Vagina (tissue), 2 donors: Measurements from ENCODE around the gene ENTPD3. TPM values are rescaled to one million over a fixed set of nuclear protein-coding genes. Genes with fewer than 3 reads are reported as not detected.
"Not testable (repeated sequence)": the region's sequence is repeated elsewhere in the genome, so short reads cannot be mapped to it uniquely, and the experiment has no call there.

Source experiments
- DNase-seq, 2 donors: peaks; one replicate each; pipeline ENCODE4 v3.0.0-alpha.2; 2017; ENCODE audit errors: extremely low spot score in 2 of 2
- H3K27ac ChIP-seq: fragments of 200-600 bp; sonication (generic); one replicate; pipeline ENCODE4 v1.5.1; 2019
- H3K27me3 ChIP-seq: fragments of 200-600 bp; sonication (generic); one replicate; pipeline ENCODE4 v1.5.1; 2019
- H3K36me3 ChIP-seq, 2 donors: fragments of 200-600 bp; sonication (generic); one replicate each; pipeline ENCODE4 v1.5.1; 2017 to 2019
- H3K4me1 ChIP-seq: fragments of 200-600 bp; sonication (generic); one replicate; pipeline ENCODE4 v1.5.1; 2019
- H3K4me3 ChIP-seq, 2 donors: fragments of 200-600 bp; sonication (generic); 1 replicate in 1 of 2; 2 replicates in 1 of 2; pipeline ENCODE4 v1.5.1; 2016 to 2019
- H3K9me3 ChIP-seq: fragments of 200-600 bp; sonication (generic); one replicate; pipeline ENCODE4 v1.5.1; 2019
- POLR2A ChIP-seq, 2 donors: fragments of 450-650 bp; IDR thresholded peaks; one replicate each; pipeline ENCODE4 v1.6.1; 2017; ENCODE audit warnings: antibody characterized with exemption in 2 of 2, mild to moderate bottlenecking in 2 of 2, moderate library complexity in 2 of 2
- POLR2AphosphoS5 ChIP-seq, 2 donors: sonication (generic); formaldehyde crosslinking; IDR thresholded peaks; one replicate each; pipeline ENCODE4 v1.9.0; 2017; ENCODE audit warnings: antibody characterized with exemption in 2 of 2, mild to moderate bottlenecking in 2 of 2, low read depth in 1 of 2; ENCODE audit not compliant: insufficient read depth in 1 of 2
- intact Hi-C: fragments of 100-400 bp; cut with DNase I; formaldehyde crosslinking; loops from one replicate; pipeline ENCODE4 v1.15.1; 2023
- total RNA-seq: library from RNA; depleted of rRNA; stranded (reverse); fragments of >200 nt; gene quantifications from one replicate; pipeline ENCODE4 v1.2.3, GENCODE V29; 2016
- TF ChIP-seq, protein P1 (sequence below), 3 experiments: fragments of 450-650 bp in 2 of 3; fragments of 200-600 bp in 1 of 3; sonication (generic) in 1 of 3; IDR thresholded peaks; one replicate each; pipeline ENCODE4 v1.5.1; 2017 to 2019; ENCODE audit warnings: antibody characterized with exemption in 3 of 3, mild to moderate bottlenecking in 2 of 3, moderate library complexity in 2 of 3

ENTPD3 gene
- total RNA-seq, 1 donor from 2014 or later, result 3.9 TPM

DNA sequence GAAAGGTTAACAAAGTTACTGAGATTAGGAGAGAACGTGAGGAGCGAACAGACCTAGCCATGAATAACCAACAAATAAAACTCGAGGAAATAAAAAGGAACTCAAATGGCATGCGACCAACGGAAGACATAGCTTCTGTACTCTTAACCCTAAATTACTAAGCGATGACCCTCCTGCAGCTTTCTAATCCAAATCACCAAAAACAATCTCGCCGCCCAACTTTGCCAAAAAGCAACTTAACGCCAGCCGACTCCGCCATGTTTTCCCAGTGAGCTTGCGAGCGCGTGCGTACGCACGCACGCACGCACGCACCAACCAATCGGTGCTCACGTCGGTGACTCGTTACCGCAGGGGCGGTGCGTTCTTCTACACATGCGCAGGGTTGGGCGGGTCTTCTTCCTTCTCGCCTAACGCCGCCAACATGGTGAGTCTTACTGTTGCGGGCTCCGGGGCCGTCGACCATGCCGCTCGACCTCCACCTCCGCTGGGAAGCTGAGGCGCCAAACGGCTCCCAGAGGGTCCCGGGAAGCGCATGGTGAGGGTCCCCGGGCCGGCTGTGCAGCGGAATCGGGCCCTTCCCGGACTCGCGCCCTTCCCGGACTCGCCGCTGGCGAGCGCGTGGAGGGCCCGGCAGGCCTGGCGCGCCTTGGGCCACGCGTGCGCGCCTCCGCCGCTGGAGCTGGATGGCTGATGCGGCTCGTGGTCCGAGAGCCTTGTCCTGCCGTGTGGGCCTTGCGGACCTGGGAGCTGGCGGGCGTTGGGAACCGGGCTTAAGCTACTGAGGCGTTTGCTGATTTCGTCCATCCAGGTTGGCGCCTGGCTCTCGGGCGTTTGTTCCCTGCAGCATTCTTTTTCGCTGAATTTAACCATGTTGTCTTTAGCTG, 70.2 kb downstream of the ENTPD3 start, which contains the start of gene RPL14:
Gene RPL14 (plus strand): TSS at position 400 of the 884 bp plus-strand sequence. CDS start 133 bp downstream, at position 533.
- no peaks in the 10 kb centered on the region for H3K27me3 ChIP-seq
- H3K4me1 ChIP-seq, result peaks cover 44% of the 10 kb centered on the region
- peak; percentile 54 to 75 for TF ChIP-seq POLR2A (IDR thresholded peaks at IDR 0.05)
- TF ChIP-seq POLR2AphosphoS5 (IDR thresholded peaks at IDR 0.05; ENCODE audit: insufficient read depth in 1 of 2, low read depth in 1 of 2), result peak; percentile 98
- TF ChIP-seq, protein P1, sequence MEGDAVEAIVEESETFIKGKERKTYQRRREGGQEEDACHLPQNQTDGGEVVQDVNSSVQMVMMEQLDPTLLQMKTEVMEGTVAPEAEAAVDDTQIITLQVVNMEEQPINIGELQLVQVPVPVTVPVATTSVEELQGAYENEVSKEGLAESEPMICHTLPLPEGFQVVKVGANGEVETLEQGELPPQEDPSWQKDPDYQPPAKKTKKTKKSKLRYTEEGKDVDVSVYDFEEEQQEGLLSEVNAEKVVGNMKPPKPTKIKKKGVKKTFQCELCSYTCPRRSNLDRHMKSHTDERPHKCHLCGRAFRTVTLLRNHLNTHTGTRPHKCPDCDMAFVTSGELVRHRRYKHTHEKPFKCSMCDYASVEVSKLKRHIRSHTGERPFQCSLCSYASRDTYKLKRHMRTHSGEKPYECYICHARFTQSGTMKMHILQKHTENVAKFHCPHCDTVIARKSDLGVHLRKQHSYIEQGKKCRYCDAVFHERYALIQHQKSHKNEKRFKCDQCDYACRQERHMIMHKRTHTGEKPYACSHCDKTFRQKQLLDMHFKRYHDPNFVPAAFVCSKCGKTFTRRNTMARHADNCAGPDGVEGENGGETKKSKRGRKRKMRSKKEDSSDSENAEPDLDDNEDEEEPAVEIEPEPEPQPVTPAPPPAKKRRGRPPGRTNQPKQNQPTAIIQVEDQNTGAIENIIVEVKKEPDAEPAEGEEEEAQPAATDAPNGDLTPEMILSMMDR (IDR thresholded peaks at IDR 0.05), result peak in 1 of 3 experiments; percentile 3
- H3K9me3 ChIP-seq, result no peaks in the 10 kb centered on the region
- peaks cover 0 to 35% of the 10 kb centered on the region in 2 donors for H3K36me3 ChIP-seq
- peak; percentile 98 for DNase-seq
- H3K27ac ChIP-seq, result peak within 1 kb of the TSS; percentile 81
- H3K4me3 ChIP-seq, result peak within 1 kb of the TSS; percentile 82 to 96
- intact Hi-C loops, result loop anchor here (10.0 kb wide), 1 partner anchor 48 kb away; the partner anchor contains the start of gene ZNF620

DNA sequence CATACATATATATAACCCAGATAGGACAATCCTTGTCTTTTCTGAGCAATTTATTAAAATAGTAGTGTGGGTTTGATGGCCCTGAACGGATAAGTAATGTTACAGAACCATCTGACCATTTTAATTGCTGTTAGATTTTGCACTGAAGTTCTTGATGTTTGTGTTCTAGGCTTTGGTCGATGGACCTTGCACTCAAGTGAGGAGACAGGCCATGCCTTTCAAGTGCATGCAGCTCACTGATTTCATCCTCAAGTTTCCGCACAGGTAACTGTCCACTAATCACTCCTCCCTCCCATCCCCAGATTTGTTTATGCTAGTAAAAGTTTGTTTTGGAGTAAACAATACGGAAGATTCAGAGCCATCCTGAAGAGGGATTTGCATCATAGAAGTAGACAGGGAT, 71.5 kb downstream of the ENTPD3 start:
- H3K36me3 ChIP-seq, result peaks cover 0 to 48% of the 10 kb centered on the region in 2 donors

DNA sequence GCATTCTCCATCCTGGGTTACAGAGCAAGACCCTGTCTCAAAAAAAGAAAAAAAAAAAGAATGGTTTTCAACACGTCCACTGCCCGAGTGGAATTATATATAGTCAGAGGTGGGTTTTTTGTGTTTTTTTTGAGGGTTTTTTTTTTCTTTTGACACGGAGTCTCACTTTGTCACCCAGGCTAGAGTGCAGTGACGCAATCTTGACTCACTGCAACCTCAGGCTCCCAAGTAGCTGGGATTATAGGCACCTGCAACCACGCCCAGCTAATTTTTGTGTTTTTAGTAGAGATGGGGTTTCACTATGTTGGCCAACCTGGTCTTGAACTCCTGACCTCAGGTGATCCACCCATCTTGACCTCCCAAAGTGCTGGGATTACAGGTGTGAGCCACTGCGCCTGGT, 73.5 kb downstream of the ENTPD3 start:
- H3K36me3 ChIP-seq, result peaks cover 0 to 58% of the 10 kb centered on the region in 2 donors
- intact Hi-C loops, result not testable (repeated sequence)

More for the DNA sequence above, 71.5 kb downstream of the ENTPD3 start:
- H3K4me3 ChIP-seq, result peak overlapping the region; percentile 82 to 96
- no peaks in the 10 kb centered on the region for H3K9me3 ChIP-seq
- no peak overlapping the region for H3K27ac ChIP-seq
- no peak for DNase-seq
- intact Hi-C loops, result loop anchor here (10.0 kb wide), 1 partner anchor 46 kb away; the partner anchor contains the start of gene ZNF620
- TF ChIP-seq POLR2AphosphoS5 (IDR thresholded peaks at IDR 0.05; ENCODE audit: insufficient read depth in 1 of 2, low read depth in 1 of 2), result no peak
- peaks cover 37% of the 10 kb centered on the region for H3K4me1 ChIP-seq
- H3K27me3 ChIP-seq, result no peaks in the 10 kb centered on the region

GRCh38 chr3:40461161-40461560, 74.2 kb downstream of the ENTPD3 start:
- H3K4me1 ChIP-seq, result peaks cover 28% of the 10 kb centered on the region
- no peaks in the 10 kb centered on the region for H3K27me3 ChIP-seq
- H3K9me3 ChIP-seq, result no peaks in the 10 kb centered on the region
- no peak overlapping the region for H3K27ac ChIP-seq
- H3K36me3 ChIP-seq, result peaks cover 0 to 58% of the 10 kb centered on the region in 2 donors
- no peak overlapping the region for H3K4me3 ChIP-seq
- TF ChIP-seq POLR2AphosphoS5 (IDR thresholded peaks at IDR 0.05; ENCODE audit: insufficient read depth in 1 of 2, low read depth in 1 of 2), result no peak
- TF ChIP-seq POLR2A (IDR thresholded peaks at IDR 0.05), result no peak
- TF ChIP-seq, protein P1 (IDR thresholded peaks at IDR 0.05), result no peak
- no peak for DNase-seq
- intact Hi-C loops, result no loop called here

More for the DNA sequence above, 73.5 kb downstream of the ENTPD3 start:
- not testable (repeated sequence) for H3K4me3 ChIP-seq, H3K27ac ChIP-seq, DNase-seq, H3K27me3 ChIP-seq, H3K9me3 ChIP-seq
- H3K4me1 ChIP-seq, result peaks cover 32% of the 10 kb centered on the region

DNA sequence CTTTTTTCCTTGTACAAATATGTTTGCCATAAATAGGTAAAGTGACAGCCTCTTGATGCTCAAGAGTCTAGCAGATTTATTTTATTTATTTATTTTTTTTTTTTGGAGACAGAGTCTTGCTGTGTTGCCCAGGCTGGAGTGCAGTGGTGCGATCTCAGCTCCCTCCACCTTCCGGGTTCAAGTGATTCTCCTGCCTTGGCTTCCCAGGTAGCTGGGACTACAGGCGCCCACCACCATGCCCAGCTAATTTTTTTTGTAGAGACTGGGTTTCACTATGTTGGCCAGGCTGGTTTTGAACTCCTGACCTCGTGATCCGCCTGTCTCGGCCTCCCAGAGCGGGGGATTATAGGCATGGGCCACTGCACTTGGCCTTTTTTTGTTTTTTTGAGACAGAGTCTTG, 75.9 kb downstream of the ENTPD3 start:
- H3K9me3 ChIP-seq, H3K27me3 ChIP-seq, H3K4me3 ChIP-seq, H3K27ac ChIP-seq, intact Hi-C loops, DNase-seq: not testable (repeated sequence)
- Histone ChIP-seq H3K36me3 (peaks cover 0 to 58% of the 10 kb centered on the region in 2 donors), H3K4me1 (peaks cover 20% of the 10 kb centered on the region)

DNA sequence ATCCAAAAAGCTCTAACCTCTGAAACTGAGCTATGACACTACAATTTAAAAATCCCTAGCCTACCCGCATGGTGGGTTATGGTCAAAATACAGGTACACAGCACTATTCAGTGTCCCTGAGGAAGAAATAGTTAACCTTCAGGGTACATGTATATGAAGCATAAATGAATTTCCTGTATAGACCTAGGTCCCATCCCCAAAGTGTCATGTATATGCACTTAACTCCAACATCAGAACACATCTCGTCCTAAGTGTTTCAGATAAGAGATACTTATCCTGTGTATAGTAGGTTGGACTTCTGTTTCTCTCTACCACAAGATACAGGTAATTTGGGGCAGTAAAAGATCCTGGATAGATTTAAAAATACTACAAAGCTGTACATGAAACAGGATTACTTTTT, 76.6 kb downstream of the ENTPD3 start:
- no peak overlapping the region for H3K27ac ChIP-seq
- no peak overlapping the region for H3K4me3 ChIP-seq
- DNase-seq, result no peak
- peaks cover 13% of the 10 kb centered on the region for H3K4me1 ChIP-seq
- TF ChIP-seq POLR2AphosphoS5 (IDR thresholded peaks at IDR 0.05; ENCODE audit: insufficient read depth in 1 of 2, low read depth in 1 of 2), result no peak
- TF ChIP-seq, protein P1 (IDR thresholded peaks at IDR 0.05), result no peak
- peaks cover 0 to 56% of the 10 kb centered on the region in 2 donors for H3K36me3 ChIP-seq
- intact Hi-C loops, result no loop called here
- H3K27me3 ChIP-seq, result no peaks in the 10 kb centered on the region
- no peaks in the 10 kb centered on the region for H3K9me3 ChIP-seq
